Measurements from ENCODE around the gene WDR47.
"Not testable (repeated sequence)": the region's sequence is repeated elsewhere in the genome, so short reads cannot be mapped to it uniquely, and the experiment has no call there.

Gene WDR47

DNA sequence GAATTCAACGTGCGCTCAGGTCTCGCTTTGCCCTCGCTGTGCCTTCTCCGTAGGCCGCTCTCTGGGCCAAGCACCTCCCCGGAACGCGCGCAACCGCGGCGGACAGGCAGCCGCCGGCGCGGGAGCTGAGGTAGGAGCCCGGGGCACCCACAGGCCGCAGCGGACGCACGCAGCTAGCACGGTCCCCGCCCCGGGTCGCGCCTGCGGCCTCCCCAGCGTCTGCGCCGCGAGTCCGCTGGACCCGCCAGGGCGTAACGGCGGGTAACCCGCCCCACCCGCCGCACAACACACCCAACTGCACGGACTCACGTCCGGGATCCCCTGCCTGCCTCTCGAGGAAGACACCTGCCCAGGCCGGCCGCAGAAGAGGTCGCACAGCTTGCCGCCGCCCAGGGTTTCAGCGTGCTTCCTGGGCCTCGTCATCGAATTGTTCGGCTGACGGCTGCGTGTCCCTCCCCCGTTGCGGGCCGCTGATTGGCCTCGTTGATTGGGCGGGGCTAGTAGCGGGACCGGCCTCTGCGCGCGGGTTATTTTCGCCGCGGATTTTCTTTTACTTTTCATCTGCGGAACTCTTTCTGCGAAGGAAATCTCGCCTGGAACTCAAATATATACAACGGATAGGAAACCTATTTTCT is 78.7 kb downstream of the WDR47 start, which contains the start of gene CLCC1:
Gene CLCC1 (minus strand): TSS at position 433 of the 635 bp plus-strand sequence. CDS start 13,047 bp downstream, outside the sequence.
- TF ChIP-seq POLR2A (IDR thresholded peaks at IDR 0.05; ENCODE audit: low read length): peak; percentile 90
- no peak for TF ChIP-seq GATA1 (IDR thresholded peaks at IDR 0.05; ENCODE audit: low read depth, low read length)
- peak; percentile 93 for DNase-seq

DNA sequence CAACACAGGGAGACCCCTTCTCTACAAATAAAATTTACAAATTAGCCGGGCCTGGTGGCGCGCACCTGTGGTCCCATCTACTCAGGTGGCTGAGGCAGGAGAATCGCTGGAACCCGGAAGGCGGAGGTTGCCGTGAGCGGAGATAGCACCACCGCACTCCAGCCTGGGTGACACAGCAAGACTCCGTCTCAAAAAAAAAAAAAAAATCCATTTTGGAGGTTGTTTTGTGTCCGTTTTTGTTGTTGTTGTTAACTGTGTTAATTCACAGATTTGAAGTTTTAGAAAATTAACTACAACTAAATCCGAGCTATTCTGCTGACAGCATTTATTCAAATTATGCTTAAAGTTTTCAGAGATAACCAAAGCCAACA is 79.2 kb downstream of the WDR47 start:
- peak; percentile 74 to 81 for DNase-seq
- TF ChIP-seq GATA1 (IDR thresholded peaks at IDR 0.05; ENCODE audit: low read depth, low read length) (no peak), POLR2A (IDR thresholded peaks at IDR 0.05; ENCODE audit: low read length) (no peak)

DNA sequence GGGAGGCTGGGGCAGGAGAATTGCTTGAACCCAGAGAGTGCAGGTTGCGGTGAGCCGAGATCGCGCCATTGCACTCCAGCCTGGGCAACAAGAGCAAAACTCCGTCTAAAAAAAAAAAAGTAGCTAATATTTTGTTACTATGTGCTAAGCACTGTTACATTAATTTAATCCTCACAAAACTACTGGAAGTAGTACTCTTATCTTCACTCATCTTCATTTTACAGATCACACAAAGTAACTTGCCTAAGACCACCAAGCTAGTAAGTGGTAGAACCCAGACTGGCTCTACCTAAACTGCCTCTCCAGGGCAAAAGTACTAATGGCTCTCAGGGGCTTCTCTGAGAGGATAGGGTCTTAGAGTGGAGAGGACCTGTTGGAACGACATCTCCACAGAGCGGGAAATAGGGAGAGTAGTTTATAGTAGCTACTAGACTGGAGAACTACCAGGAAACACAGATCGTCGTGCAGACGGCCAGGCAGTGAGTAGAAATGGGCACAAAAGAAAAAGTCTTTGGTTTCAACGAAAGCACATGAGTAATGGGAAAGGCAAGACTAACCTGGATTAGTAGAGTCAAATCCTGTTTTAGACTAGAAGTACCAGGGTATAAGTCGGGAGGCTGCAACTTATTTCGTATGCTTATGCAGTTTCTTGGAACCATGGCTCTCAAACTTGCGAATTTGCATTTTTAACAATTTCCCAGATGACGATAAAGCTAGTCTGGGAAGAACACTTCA is 80.0 kb downstream of the WDR47 start:
- DNase-seq: no peak
- no peak for TF ChIP-seq GATA1 (IDR thresholded peaks at IDR 0.05; ENCODE audit: low read depth, low read length)
- TF ChIP-seq POLR2A (IDR thresholded peaks at IDR 0.05; ENCODE audit: low read length): no peak

DNA sequence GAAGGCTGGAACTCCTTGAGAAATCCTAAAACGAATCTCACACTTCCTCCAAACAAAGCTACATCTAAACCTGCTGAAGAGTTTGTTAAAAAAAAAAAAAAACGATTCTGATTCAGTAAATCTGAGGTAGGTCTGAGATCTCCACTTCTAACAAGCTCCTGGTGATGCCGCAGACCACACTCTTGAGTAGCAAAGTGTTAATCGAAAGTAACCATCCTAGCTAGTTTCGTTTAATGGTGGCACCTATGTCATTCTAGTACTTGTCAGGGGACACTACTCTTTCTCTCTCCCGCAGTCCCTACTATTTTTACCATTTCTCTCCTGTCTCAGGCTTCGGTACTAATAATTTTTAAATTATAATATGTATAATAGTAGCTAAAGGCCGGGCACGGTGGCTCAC is 80.7 kb downstream of the WDR47 start:
- no peak for DNase-seq
- TF ChIP-seq POLR2A (IDR thresholded peaks at IDR 0.05; ENCODE audit: low read length) (no peak), GATA1 (IDR thresholded peaks at IDR 0.05; ENCODE audit: low read depth, low read length) (no peak)

DNA sequence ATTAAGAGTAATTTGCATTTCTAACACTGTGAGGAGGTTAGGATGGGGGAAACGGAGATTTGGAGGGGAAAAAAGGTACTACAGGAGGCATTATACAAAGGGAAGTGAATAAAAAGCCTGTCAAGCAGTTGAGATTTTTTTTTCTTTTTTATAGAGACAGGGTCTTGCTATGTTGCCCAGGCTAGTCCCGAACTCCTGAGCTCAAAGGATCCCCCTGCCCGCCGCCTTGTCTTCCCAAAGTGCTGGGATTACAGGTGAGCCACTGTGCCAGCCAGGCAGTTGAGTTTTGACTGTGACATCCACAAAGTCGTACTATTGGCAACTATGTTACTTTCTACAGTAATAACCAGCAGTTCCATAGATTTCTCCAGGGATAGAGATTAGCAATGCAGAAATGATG is 81.2 kb downstream of the WDR47 start:
- no peak for DNase-seq
- TF ChIP-seq POLR2A (IDR thresholded peaks at IDR 0.05; ENCODE audit: low read length) (no peak), GATA1 (IDR thresholded peaks at IDR 0.05; ENCODE audit: low read depth, low read length) (no peak)

DNA sequence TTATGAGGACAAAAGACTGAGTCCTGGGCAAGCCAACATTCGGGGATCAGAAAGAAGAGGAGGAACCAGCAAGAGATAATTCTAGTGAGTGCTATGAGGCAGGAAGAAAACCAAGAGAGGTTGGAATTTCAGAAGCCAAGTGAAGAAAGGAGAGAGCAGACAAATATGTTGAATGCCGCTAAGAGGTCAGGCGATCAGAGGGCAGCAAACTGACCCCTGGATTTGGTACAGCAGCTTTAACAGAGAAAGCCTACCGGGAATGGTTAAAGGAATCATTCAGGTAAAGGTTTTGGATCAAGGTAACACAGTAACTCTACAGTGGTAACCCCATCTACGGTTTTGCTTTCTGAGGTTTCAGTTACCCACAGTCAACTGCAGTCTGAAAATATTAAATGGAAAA is 84.0 kb downstream of the WDR47 start:
- TF ChIP-seq POLR2A (IDR thresholded peaks at IDR 0.05; ENCODE audit: low read length) (no peak), GATA1 (IDR thresholded peaks at IDR 0.05; ENCODE audit: low read depth, low read length) (no peak)
- no peak for DNase-seq

DNA sequence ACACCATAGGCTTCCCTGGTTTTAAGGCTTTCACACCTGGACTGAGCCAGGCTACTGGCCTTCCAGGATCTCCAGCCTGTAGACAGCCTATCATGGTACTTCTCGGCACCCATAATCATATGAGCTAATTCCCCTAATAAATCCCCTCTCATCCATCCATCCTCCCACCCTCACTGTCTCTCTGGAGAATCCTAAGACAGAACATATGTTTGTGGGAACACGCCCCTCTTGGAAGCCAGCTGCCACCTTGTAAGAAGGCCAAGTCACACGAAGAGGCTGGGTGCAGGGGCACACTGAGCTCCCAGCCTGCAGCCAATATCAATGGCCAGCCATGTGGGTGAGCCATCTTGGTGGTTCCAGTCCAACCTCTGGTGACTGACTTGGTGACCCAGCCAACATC is 86.0 kb downstream of the WDR47 start:
- DNase-seq: no peak
- TF ChIP-seq POLR2A (IDR thresholded peaks at IDR 0.05; ENCODE audit: low read length) (no peak), GATA1 (IDR thresholded peaks at IDR 0.05; ENCODE audit: low read depth, low read length) (no peak)

DNA sequence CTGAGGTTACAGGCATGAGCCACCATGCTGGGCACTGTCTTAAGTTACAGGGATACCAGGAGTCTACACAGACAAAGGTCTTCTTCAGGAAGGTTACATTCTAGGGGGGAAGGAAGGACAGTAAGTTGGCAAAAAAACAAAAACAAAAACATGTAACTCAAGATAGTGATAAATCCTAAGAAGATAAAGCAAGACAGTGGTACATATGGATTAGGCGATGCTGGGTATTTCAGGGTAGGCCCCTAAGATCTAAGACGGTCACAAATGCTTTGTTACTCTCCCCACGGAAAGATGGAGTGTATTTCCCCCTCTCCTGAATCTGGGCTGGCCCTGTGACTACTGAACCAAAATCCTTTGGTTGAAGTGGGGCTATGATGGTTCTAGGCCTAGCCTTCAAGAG is 86.8 kb downstream of the WDR47 start:
- DNase-seq: no peak

DNA sequence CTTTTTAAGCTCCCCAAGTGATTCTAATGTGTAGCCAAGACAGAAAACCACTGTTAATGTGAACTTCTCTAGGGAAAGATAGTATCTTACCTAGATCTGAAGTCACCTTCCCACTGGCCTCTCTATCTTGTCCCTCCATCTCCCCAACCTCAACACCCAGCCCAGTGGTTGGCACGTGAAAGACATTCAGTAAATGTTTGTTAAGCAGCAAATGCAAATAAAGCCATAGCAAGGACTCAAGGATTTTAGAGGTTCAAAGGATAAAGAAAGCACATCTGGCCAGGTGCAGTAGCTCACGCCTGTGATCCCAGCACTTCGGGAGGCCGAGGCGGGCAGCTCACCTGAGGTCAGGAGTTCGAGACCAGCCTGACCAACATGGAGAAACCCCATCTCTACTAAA is 88.5 kb downstream of the WDR47 start:
- no peak for DNase-seq
- TF ChIP-seq GATA1 (IDR thresholded peaks at IDR 0.05; ENCODE audit: low read depth, low read length) (no peak), POLR2A (IDR thresholded peaks at IDR 0.05; ENCODE audit: low read length) (no peak)

More for the DNA sequence above, 86.8 kb downstream of the WDR47 start:
- TF ChIP-seq POLR2A (IDR thresholded peaks at IDR 0.05; ENCODE audit: low read length) (no peak), GATA1 (IDR thresholded peaks at IDR 0.05; ENCODE audit: low read depth, low read length) (no peak)

DNA sequence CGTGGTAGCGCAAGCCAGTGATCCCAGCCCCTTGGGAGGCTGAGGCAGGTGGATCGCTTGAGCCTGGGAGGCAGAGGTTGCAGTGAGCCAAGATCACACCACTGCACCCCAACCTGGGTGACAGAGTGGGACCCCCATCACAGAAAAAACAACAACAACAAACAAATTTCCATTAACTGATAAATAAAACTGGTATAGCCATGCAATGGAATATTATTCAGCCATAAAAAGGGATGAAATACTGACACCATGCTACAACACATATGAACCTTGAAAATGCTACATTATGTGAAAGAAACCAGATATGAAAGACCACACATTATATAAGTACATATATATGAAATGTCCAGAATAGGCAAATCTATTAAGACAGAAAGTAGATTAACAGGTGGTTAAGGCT is 90.7 kb downstream of the WDR47 start:
- TF ChIP-seq GATA1 (IDR thresholded peaks at IDR 0.05; ENCODE audit: low read depth, low read length) (no peak), POLR2A (IDR thresholded peaks at IDR 0.05; ENCODE audit: low read length) (no peak)
- no peak for DNase-seq

DNA sequence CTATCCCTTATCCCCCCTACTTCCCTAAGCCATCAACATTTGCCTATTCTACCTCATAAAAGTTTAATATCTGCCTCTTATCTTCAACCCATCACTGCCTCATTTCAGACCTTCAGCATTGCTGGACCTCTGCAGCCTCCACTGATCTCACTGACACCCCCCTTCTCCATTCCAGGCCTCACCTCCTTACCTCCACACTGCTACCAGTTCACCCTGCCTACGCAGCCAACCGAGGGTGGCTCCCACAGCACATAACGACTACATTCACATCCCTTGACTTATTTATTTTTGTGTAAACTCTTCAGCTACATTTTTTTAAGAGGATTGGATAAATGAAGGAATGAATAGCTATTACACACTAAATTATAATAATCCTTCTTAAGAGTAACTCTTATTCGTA is 92.9 kb downstream of the WDR47 start:
- no peak for TF ChIP-seq GATA1 (IDR thresholded peaks at IDR 0.05; ENCODE audit: low read depth, low read length)
- TF ChIP-seq POLR2A (IDR thresholded peaks at IDR 0.05; ENCODE audit: low read length): no peak
- no peak for DNase-seq

DNA sequence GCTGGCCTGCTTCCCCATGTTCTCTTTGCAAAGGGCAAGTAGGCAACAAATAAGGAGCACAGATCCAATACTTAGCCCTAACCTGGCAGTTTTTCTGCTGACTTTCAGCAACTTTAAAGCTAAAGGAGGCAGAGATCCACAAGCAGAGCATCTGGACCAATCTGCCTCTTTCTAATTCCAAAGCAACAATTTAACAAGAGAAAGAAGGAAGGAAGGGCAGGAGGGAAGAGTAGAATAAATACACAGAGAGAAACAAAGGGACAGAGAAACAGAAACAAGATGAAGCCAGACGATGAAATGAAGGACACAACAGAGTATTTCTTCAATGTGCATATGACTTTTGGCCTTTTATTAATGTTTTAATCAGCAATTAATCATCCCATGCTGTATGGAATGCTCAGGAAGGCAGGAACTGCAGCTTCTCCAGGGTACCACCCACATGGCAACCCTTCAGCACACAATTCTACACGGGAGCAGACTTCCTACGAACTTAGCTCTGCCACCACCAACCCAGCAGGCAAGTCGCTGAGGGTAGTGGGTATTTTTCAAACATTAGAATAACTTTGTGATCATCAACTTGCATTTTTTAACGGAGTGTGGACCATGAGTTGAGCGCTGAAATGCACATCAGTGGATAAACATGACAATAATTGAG is 93.9 kb downstream of the WDR47 start:
- no peak for DNase-seq
- TF ChIP-seq POLR2A (IDR thresholded peaks at IDR 0.05; ENCODE audit: low read length): no peak
- TF ChIP-seq GATA1 (IDR thresholded peaks at IDR 0.05; ENCODE audit: low read depth, low read length): no peak

DNA sequence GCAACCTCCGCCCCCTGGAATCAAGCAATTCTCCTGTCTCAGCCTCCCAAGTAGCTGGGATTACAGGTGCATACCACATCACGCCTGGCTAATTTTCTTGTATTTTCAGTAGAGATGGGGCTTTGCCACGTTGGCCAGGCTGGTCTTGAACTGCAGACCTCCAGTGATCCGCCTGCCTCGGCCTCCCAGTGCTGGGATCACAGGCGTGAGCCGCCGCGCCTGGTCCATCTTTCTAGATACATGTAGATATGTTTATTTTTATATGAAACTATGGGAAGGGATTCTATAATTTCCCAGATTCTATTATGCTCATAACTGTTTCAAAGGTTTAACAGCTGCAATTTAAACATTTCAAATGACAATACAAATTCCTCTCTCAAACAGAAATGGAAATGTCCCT is 105.7 kb downstream of the WDR47 start:
- no peak for DNase-seq
- TF ChIP-seq GATA1 (IDR thresholded peaks at IDR 0.05; ENCODE audit: low read depth, low read length): no peak

DNA sequence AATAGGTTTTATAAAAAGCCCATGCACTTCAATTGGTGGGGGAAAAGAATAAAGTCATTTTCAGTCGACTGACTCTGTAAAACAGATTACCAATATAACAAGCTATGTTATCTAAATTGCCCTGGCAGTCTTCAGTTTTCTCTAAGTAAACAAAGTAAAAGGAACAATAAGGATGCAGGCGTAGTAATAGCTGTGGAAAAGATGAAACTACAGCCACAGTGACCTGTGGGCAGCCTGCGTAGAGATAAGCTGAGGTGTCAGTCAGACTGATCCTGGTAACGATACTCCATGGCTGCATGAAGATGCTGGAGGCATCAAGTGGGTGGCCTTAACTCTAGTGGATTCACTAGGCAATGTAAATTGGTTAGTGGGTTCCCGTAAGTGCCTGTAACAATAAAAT is 108.0 kb downstream of the WDR47 start:
- no peak for TF ChIP-seq GATA1 (IDR thresholded peaks at IDR 0.05; ENCODE audit: low read depth, low read length)
- TF ChIP-seq POLR2A (IDR thresholded peaks at IDR 0.05; ENCODE audit: low read length): no peak
- DNase-seq: no peak

DNA sequence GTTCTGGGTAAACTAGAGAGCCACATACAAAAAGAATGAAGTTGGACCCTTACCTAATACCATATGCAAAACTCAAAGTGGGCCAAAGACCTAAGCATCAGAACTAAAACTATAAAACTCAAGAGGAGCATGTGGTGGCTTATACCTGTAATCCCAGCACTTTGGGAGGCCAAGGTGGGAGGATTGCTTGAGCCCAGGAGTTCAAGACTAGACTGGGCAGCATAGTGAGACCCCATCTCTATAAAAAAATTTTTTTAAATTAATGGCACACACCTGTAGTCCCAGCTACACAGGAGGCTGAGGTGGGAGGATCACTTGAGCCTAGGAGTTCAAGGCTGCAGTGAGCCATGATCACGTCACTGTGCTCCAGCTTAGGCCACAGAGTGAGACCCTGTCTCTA is 114.3 kb downstream of the WDR47 start:
- not testable (repeated sequence) for DNase-seq

All from erythroblast (primary cell).